Adipocyte (in vitro differentiated cells): ENCODE data around the gene PLCB4.
A peak's percentile ranks its signal among the peaks of the same experiment; 100 is the strongest.

Experiments
- DNase-seq: peaks from one replicate; pipeline ENCODE4 v3.0.0-alpha.2; 2015; ENCODE audit warnings: low read depth
- H3K27me3 ChIP-seq: replicated peaks from 2 replicates; pipeline ENCODE4 v1.7.0; 2013; ENCODE audit warnings: mild to moderate bottlenecking, low read length, moderate library complexity; ENCODE audit not compliant: control insufficient read depth, insufficient read depth
- H3K36me3 ChIP-seq: 2 replicates; pipeline ENCODE4 v1.7.0; 2013; ENCODE audit warnings: low read length, mild to moderate bottlenecking, moderate library complexity; ENCODE audit not compliant: control insufficient read depth, insufficient read depth, severe bottlenecking
- H3K4me1 ChIP-seq: 2 replicates; pipeline ENCODE4 v1.7.0; 2013; ENCODE audit warnings: mild to moderate bottlenecking, low read length, moderate library complexity; ENCODE audit not compliant: control insufficient read depth, insufficient read depth
- H3K4me3 ChIP-seq: 2 replicates; pipeline ENCODE4 v1.7.0; 2013; ENCODE audit warnings: mild to moderate bottlenecking, low read length, moderate library complexity
- H3K9ac ChIP-seq: 2 replicates; pipeline ENCODE4 v1.7.0; 2013; ENCODE audit warnings: mild to moderate bottlenecking, low read length, moderate library complexity
- H3K9me3 ChIP-seq: 2 replicates; pipeline ENCODE4 v1.7.0; 2013; ENCODE audit warnings: mild to moderate bottlenecking, low read length, moderate library complexity; ENCODE audit not compliant: control insufficient read depth

PLCB4 gene

GRCh38 chr20:9422321-9423057 is 353.6 kb downstream of the PLCB4 start:
- H3K36me3 ChIP-seq, result no peaks in the 10 kb centered on the region
- H3K27me3 ChIP-seq, result no peaks in the 10 kb centered on the region
- no peaks in the 10 kb centered on the region for H3K9me3 ChIP-seq
- H3K4me3 ChIP-seq, result no peak overlapping the region
- DNase-seq, result peak; percentile 74
- no peak overlapping the region for H3K9ac ChIP-seq
- H3K4me1 ChIP-seq, result no peaks in the 10 kb centered on the region

DNA sequence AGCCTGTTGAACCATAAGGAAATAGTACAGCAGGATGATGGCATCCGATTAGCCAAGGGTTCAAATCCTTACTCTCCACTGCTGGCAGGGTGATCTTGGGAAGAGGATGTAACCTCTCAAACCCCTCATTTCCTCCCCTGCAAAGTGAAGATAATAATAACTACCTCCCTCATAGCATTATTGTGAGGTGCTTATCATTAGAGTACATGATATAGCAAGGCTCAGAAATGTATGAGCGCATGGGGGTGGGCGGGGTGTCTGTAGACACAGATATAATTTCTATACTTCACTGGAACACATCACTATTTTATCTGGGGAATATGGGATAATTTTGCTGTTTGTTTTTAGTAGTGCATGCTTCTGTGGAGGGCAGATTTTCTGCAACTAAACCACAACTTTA is 355.7 kb downstream of the PLCB4 start:
- no peak for DNase-seq
- H3K27me3 ChIP-seq, result no peaks in the 10 kb centered on the region
- no peak overlapping the region for H3K9ac ChIP-seq
- peaks cover 2% of the 10 kb centered on the region for H3K4me1 ChIP-seq
- no peak overlapping the region for H3K4me3 ChIP-seq
- no peaks in the 10 kb centered on the region for H3K36me3 ChIP-seq
- no peaks in the 10 kb centered on the region for H3K9me3 ChIP-seq

DNA sequence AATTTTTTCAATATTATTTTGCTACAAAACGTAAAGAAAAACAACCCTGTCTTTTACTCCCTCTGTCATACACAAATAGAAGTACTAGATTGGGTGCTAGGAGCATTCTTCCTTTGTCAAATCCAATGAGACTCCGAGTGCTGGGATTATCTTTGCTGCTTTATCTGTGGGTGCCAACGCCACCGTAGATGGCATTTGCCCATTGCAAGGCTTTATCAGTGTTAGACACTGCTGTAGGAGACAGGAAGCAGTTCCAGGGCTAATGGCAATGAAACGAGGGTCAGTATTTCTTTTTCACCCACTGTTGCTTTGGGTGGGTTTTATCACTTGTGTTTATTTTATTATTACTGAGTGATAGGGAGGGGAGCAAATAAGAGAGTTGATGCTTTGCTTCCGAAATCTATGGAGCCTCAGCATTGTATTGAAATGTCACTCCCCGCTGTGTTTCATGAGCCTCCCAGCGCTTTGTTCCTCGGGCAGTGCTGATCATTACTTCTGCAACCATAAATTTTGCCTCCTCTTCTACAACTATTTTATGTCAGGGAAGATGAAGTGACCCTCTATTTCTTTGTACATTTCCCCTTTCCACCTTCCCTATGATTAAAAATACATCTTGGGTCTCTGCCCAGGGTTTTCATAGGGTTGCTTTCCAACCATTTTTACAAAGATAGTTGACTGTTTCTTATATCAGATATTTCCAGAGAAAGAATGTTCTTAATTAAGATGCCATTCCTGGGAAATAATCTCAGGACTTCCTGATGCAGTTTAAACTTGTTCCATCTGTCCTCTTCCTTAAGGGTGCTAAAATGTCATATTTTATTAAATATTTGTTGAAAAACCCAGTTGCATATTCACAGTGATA is 358.8 kb downstream of the PLCB4 start:
- Histone ChIP-seq H3K4me1 (peaks cover 6% of the 10 kb centered on the region), H3K36me3 (no peaks in the 10 kb centered on the region), H3K9me3 (no peaks in the 10 kb centered on the region), H3K4me3 (no peak overlapping the region), H3K9ac (no peak overlapping the region), H3K27me3 (no peaks in the 10 kb centered on the region)
- DNase-seq, result peak; percentile 41

DNA sequence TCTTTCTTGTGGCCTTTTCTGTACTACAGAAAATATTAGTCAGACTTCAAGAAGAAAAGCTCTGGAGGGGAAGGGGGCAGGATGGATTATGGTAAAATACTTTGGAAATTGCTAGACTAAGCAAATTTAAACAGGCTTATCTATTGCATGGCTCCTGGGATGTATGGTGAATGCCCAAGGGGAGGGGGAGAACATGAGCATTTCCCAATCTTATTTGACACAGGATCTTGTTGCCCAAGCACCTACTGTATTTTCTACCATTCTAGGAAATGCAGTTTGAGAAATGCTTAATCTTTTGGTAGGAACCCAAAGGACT is 359.4 kb downstream of the PLCB4 start:
- Histone ChIP-seq H3K27me3 (no peaks in the 10 kb centered on the region), H3K36me3 (no peaks in the 10 kb centered on the region), H3K4me1 (peaks cover 6% of the 10 kb centered on the region), H3K9me3 (no peaks in the 10 kb centered on the region), H3K9ac (no peak overlapping the region), H3K4me3 (no peak overlapping the region)
- DNase-seq, result peak; percentile 48

DNA sequence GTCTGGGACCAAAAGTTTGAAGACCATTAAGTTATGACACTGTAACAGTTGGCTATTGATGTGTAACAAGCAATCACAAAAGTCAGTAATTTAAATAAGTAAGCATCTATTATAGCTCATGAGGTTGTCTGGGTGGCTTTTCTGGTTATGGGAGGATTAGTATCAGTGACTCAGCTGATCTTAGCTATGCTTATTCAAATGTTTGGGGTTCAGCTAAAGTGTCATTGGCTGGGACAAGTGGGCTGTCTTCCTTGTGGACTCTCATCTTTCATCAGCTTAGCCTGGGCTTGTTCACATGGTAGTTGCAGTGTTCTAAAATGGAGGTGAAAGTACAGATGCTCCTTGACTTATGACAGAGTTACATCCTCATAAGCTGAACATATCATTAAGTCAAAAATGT is 370.9 kb downstream of the PLCB4 start:
- no peak for DNase-seq
- Histone ChIP-seq H3K4me3 (no peak overlapping the region), H3K9ac (no peak overlapping the region), H3K9me3 (peaks cover 6% of the 10 kb centered on the region), H3K4me1 (no peaks in the 10 kb centered on the region), H3K36me3 (no peaks in the 10 kb centered on the region), H3K27me3 (no peaks in the 10 kb centered on the region)

- H3K36me3 ChIP-seq, result no peaks in the 10 kb centered on the region
- H3K4me3 ChIP-seq, result no peak overlapping the region
- no peak overlapping the region for H3K9ac ChIP-seq
- H3K27me3 ChIP-seq, result no peaks in the 10 kb centered on the region
- peak; percentile 22 for DNase-seq
- no peaks in the 10 kb centered on the region for H3K4me1 ChIP-seq
- H3K9me3 ChIP-seq, result peaks cover 6% of the 10 kb centered on the region
Observed at GRCh38 chr20:9440892-9441291, 372.0 kb downstream of the PLCB4 start.

DNA sequence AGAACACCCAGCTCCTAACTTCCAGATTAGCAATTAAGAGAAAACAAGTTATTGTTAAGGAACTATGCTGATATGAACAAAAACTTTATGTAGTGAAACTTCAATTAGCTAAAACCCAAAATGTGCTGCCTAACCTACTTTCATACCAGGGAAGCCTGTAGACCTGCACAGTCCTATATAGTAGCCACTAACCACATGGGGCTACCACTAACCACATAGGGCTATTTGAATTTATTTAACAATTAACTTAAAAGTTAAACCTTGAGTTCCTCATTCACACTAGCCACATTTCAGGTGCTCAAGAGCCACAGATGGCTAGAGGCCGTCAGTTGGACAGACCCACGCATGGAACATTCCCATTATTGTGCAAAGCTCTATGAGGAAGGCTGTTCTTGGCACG is 373.1 kb downstream of the PLCB4 start:
- Histone ChIP-seq H3K4me1 (no peaks in the 10 kb centered on the region), H3K9me3 (peaks cover 6% of the 10 kb centered on the region), H3K27me3 (no peaks in the 10 kb centered on the region), H3K4me3 (no peak overlapping the region), H3K36me3 (no peaks in the 10 kb centered on the region), H3K9ac (no peak overlapping the region)
- no peak for DNase-seq

DNA sequence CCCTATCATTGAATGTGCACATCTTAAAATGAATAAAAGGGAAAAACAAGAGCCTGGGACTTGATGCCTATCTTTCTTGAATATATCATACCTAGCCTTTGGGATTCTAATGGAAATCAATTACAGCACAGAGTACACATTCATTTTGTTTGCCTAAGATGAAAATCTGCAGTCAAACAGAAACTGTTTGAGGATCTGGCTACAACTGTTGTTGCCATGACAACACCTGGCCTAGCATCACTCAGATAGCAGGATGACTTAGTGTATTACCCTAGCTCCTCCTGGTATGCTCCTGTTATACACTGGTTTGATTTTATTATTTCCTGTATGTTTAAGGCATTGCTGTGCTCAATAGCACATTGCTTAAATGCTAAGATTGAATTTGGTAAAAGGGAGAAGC is 374.0 kb downstream of the PLCB4 start:
- H3K4me3 ChIP-seq, result no peak overlapping the region
- no peak for DNase-seq

DNA sequence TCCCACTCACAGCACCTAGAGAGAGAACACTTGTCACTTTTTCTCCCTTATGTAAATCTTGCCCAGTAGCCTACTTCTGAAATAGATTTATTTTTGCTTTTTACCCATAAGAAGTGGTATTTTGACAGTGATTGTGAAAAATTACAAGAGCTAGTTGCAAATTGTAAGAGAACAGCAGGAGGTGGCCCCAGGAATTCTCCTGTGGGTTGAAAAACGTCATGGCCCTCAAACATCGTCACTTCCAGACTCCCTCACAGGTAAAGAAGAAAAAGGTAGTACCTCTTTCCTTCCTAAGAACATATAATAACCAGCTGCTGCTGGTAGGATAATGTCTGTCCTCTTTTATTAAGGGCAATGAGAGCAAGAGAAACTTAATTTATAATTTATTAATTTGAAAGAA is 376.0 kb downstream of the PLCB4 start:
- no peaks in the 10 kb centered on the region for H3K36me3 ChIP-seq

More for the DNA sequence above, 374.0 kb downstream of the PLCB4 start:
- H3K9ac ChIP-seq, result no peak overlapping the region
- H3K36me3 ChIP-seq, result no peaks in the 10 kb centered on the region
- H3K4me1 ChIP-seq, result no peaks in the 10 kb centered on the region
- H3K27me3 ChIP-seq, result no peaks in the 10 kb centered on the region
- H3K9me3 ChIP-seq, result peaks cover 6% of the 10 kb centered on the region

GRCh38 chr20:9447182-9447581 is 378.3 kb downstream of the PLCB4 start:
- Histone ChIP-seq H3K27me3 (no peaks in the 10 kb centered on the region), H3K36me3 (no peaks in the 10 kb centered on the region)

More for the DNA sequence above, 376.0 kb downstream of the PLCB4 start:
- DNase-seq, result no peak
- Histone ChIP-seq H3K4me3 (no peak overlapping the region), H3K9ac (no peak overlapping the region), H3K4me1 (no peaks in the 10 kb centered on the region), H3K9me3 (no peaks in the 10 kb centered on the region), H3K27me3 (no peaks in the 10 kb centered on the region)

GRCh38 chr20:9453201-9453600 is 384.3 kb downstream of the PLCB4 start:
- no peak for DNase-seq
- Histone ChIP-seq H3K9me3 (no peaks in the 10 kb centered on the region), H3K36me3 (no peaks in the 10 kb centered on the region), H3K9ac (no peak overlapping the region), H3K4me3 (no peak overlapping the region), H3K4me1 (peaks cover 16% of the 10 kb centered on the region), H3K27me3 (no peaks in the 10 kb centered on the region)

More at GRCh38 chr20:9447182-9447581, 378.3 kb downstream of the PLCB4 start:
- no peak for DNase-seq
- no peak overlapping the region for H3K9ac ChIP-seq
- no peak overlapping the region for H3K4me3 ChIP-seq
- H3K9me3 ChIP-seq, result no peaks in the 10 kb centered on the region
- no peaks in the 10 kb centered on the region for H3K4me1 ChIP-seq
